OCI-LY3 (cell line): ENCODE data around the gene MYLK.

ENCODE experiments used
- H2AFZ ChIP-seq: fragments of 200-600, 300-600 bp; shearing (Covaris generic); 2 replicates; pipeline ENCODE4 v1.6.0; 2014; ENCODE audit warnings: antibody characterized with exemption, low read depth, low read length
- H3K27ac ChIP-seq: fragments of 200-600, 300-600 bp; sonication (generic); 2 replicates; pipeline ENCODE4 v1.5.1; 2014; ENCODE audit warnings: mild to moderate bottlenecking, low read length, moderate library complexity, mixed read lengths
- H3K27me3 ChIP-seq: fragments of 200-600, 300-600 bp; sonication (generic); 2 replicates; pipeline ENCODE4 v1.6.1; 2014; ENCODE audit warnings: low read depth, low read length, mixed read lengths
- H3K36me3 ChIP-seq: fragments of 200-600, 300-600 bp; sonication (generic); replicated peaks from 2 replicates; pipeline ENCODE3; 2014; ENCODE audit warnings: low read depth, low read length, mixed read lengths
- H3K4me1 ChIP-seq: fragments of 300-600, 200-600 bp; sonication (generic); 2 replicates; pipeline ENCODE4 v1.6.1; 2014; ENCODE audit warnings: low read length, mixed read lengths
- H3K4me2 ChIP-seq: fragments of 200-600, 300-600 bp; sonication (generic); 2 replicates; pipeline ENCODE4 v1.6.1; 2014; ENCODE audit warnings: low read length, mixed read lengths
- H3K4me3 ChIP-seq: fragments of 300-600, 200-600 bp; sonication (generic); 2 replicates; pipeline ENCODE4 v1.5.1; 2014; ENCODE audit warnings: antibody characterized with exemption, mild to moderate bottlenecking, low read length, moderate library complexity
- H3K79me2 ChIP-seq: fragments of 300-600, 200-600 bp; shearing (Covaris generic); 2 replicates; pipeline ENCODE4 v1.6.1; 2014; ENCODE audit warnings: mild to moderate bottlenecking, low read length, mixed read lengths
- H3K9ac ChIP-seq: fragments of 300-600, 200-600 bp; shearing (Covaris generic); 2 replicates; pipeline ENCODE4 v1.6.0; 2014; ENCODE audit warnings: mild to moderate bottlenecking, low read length, moderate library complexity
- H3K9me3 ChIP-seq: fragments of 200-600, 300-600 bp; shearing (Covaris generic); 2 replicates; pipeline ENCODE4 v1.6.1; 2014; ENCODE audit warnings: low read length, mixed read lengths; ENCODE audit not compliant: insufficient read depth
- H4K20me1 ChIP-seq: fragments of 200-600, 300-600 bp; sonication (generic); 2 replicates; pipeline ENCODE4 v1.6.1; 2016; ENCODE audit warnings: low read length, mixed read lengths; ENCODE audit not compliant: insufficient read depth
- EZH2phosphoT487 ChIP-seq: fragments of 200-600 bp; shearing (Covaris generic); IDR thresholded peaks from 2 replicates; pipeline ENCODE4 v1.6.1; 2018; ENCODE audit warnings: antibody characterized with exemption, mixed run types, low read depth
- TF ChIP-seq, protein P1 (sequence below): fragments of 200-600, 300-600 bp; sonication (generic); IDR thresholded peaks from 2 replicates; pipeline ENCODE4 v1.5.1; 2014; ENCODE audit warnings: antibody characterized with exemption, low read length, low read depth

MYLK gene

DNA sequence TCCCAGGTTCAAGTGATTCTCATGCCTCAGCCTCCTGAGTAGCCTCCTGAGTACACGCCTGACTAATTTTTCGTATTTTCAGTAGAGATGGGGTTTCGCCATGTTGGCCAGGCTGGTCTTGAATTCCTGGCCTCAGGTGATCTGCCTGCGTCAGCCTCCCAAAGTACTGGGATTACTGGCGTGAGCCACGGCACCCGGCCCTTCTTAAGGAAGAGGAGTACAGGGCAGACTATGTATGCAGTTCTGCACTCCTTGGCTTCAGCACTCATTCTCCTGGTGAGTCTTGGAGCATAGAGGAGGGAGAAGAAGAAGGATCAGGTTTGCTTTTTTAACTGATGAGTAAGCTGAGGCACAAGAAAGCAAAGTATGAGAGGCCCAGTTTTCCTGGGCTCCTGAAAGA, 199.5 kb downstream of the MYLK start:
- Histone ChIP-seq H3K4me1 (no peaks in the 10 kb centered on the region), H3K79me2 (no peaks in the 10 kb centered on the region), H3K9me3 (no peaks in the 10 kb centered on the region), H4K20me1 (no peaks in the 10 kb centered on the region), H3K27me3 (peaks cover 17% of the 10 kb centered on the region), H3K9ac (no peak overlapping the region), H2AFZ (no peak overlapping the region), H3K27ac (no peak overlapping the region), H3K4me2 (no peak overlapping the region), H3K4me3 (no peak overlapping the region), H3K36me3 (no peaks in the 10 kb centered on the region)
- no peak for TF ChIP-seq EZH2phosphoT487
- TF ChIP-seq, protein P1, sequence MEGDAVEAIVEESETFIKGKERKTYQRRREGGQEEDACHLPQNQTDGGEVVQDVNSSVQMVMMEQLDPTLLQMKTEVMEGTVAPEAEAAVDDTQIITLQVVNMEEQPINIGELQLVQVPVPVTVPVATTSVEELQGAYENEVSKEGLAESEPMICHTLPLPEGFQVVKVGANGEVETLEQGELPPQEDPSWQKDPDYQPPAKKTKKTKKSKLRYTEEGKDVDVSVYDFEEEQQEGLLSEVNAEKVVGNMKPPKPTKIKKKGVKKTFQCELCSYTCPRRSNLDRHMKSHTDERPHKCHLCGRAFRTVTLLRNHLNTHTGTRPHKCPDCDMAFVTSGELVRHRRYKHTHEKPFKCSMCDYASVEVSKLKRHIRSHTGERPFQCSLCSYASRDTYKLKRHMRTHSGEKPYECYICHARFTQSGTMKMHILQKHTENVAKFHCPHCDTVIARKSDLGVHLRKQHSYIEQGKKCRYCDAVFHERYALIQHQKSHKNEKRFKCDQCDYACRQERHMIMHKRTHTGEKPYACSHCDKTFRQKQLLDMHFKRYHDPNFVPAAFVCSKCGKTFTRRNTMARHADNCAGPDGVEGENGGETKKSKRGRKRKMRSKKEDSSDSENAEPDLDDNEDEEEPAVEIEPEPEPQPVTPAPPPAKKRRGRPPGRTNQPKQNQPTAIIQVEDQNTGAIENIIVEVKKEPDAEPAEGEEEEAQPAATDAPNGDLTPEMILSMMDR, result no peak

DNA sequence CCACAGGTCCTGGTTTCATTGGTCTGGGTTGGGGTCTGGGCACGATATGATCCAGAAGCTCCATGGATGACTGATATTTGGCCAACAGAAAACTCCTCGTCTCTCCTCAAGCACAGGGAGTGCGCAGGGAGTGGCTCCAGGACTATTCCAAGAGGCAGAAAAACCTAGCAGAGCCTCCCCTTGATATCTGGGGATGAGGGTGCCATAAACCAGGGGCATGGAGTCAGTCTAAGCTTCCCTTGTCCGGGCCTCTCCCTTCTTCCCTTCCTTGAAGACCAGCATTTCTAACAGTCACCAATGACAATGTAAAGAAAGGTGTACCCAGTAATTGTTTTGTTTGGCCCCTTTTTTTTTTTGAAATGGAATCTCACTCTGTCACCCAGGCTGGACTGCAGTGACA, 199.9 kb downstream of the MYLK start:
- H3K9ac ChIP-seq, result no peak overlapping the region
- H3K9me3 ChIP-seq, result no peaks in the 10 kb centered on the region
- H3K4me2 ChIP-seq, result no peak overlapping the region
- H3K4me1 ChIP-seq, result no peaks in the 10 kb centered on the region
- peaks cover 17% of the 10 kb centered on the region for H3K27me3 ChIP-seq
- no peak overlapping the region for H3K27ac ChIP-seq
- H2AFZ ChIP-seq, result no peak overlapping the region
- no peaks in the 10 kb centered on the region for H4K20me1 ChIP-seq
- TF ChIP-seq, protein P1, result no peak
- no peak for TF ChIP-seq EZH2phosphoT487
- H3K4me3 ChIP-seq, result no peak overlapping the region
- H3K36me3 ChIP-seq, result no peaks in the 10 kb centered on the region
- no peaks in the 10 kb centered on the region for H3K79me2 ChIP-seq

DNA sequence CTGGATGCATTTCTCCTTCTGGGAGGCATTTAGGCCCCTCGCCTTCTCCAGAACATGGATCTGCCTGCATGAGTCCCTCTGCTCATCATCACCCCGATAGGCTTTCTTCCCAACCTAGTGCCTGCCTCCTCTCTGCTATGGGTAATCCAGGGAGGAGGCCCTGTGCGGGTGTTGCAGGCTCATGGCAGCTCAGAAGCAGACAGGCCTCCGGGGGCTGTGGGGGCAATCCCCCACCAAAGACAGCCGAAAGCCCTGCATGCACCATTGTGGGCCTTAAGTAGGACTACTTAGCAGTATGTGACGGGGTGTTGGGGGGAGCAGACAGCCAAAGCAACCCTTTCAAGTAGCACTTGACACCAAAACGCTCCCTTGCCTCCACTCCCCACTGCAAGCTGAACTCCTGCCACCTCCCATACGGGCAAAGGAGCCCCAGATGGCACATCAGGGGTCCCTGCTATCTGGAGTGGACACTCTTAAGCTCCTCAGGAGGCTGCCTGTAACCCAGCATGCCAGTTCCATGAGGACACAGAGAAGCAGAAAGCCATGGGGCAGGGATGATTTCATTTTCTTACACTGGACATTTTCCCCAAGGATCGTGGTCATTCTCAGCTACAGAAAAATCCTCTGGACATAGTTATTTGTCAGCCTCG, 200.5 kb downstream of the MYLK start:
- TF ChIP-seq, protein P1, result no peak
- no peak for TF ChIP-seq EZH2phosphoT487
- Histone ChIP-seq H3K4me3 (no peak overlapping the region), H3K27me3 (peaks cover 17% of the 10 kb centered on the region), H4K20me1 (no peaks in the 10 kb centered on the region), H3K27ac (no peak overlapping the region), H3K4me2 (no peak overlapping the region), H2AFZ (no peak overlapping the region), H3K4me1 (no peaks in the 10 kb centered on the region), H3K79me2 (no peaks in the 10 kb centered on the region), H3K36me3 (no peaks in the 10 kb centered on the region), H3K9me3 (no peaks in the 10 kb centered on the region), H3K9ac (no peak overlapping the region)

DNA sequence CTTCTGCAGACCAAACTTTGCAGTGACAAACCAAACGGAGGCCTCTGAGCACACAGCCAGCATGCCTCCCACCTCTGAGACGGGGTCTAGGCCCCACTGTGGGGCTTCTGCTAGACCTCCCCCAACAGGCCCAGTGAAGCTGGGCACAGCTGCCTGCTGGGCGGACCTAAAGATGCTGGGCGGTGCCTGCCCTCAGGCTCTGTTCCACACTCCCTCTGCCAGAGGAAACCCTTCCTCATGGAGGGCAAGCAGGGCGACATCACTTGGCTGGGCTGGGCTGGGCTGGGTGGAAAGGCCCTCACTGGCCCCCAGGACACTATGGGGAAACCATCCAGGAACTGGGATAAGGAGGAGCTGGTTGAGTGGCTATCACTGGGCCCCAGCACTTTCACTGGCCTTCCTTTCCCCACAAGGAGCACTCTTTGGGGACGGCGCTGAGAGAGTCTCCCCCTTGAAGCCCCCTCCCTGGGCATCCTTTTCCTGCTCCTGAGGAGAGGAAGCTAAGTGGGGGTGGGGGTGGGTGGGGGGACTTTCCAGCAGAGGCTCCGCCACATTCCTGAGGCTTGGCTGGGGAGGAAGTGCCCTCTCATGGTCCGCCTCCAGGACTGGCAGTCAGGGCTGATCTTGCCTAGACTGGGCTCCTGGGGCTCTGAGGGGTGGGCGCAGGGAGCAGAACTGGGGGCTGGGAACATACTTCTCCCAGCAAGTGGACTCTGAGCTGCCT, 201.2 kb downstream of the MYLK start:
- Histone ChIP-seq H3K4me2 (no peak overlapping the region), H3K4me1 (no peaks in the 10 kb centered on the region), H3K4me3 (no peak overlapping the region), H3K27me3 (peaks cover 20% of the 10 kb centered on the region), H3K9ac (no peak overlapping the region), H2AFZ (no peak overlapping the region), H4K20me1 (no peaks in the 10 kb centered on the region), H3K9me3 (no peaks in the 10 kb centered on the region), H3K36me3 (no peaks in the 10 kb centered on the region), H3K27ac (no peak overlapping the region), H3K79me2 (no peaks in the 10 kb centered on the region)
- TF ChIP-seq, protein P1, result no peak
- TF ChIP-seq EZH2phosphoT487, result no peak
